GM11168 (cell line): ENCODE measurements around the gene ADGRF5.

Experiments
- in situ Hi-C: fragments of 300-500 bp; cut with MboI; formaldehyde crosslinking; loops from one replicate; pipeline ENCODE4 v1.12.0; 2022; ENCODE audit warnings: low sequenced_read_pairs; ENCODE audit not compliant: unreplicated experiment

ADGRF5 gene

GRCh38 chr6:46921731-46922130 is at the start of gene ADGRF5:
TSS of gene ADGRF5 (minus strand) at chr6:46921938. CDS start at chr6:46906762, 15,176 bp downstream.
- in situ Hi-C loops = no loop called here

GRCh38 chr6:46969206-46969605 is 47.5 kb upstream of the ADGRF5 start:
- in situ Hi-C loops = no loop called here

GRCh38 chr6:46967826-46968349 is 46.1 kb upstream of the ADGRF5 start:
- in situ Hi-C loops = no loop called here

- in situ Hi-C loops = no loop called here
These were observed 43.2 kb upstream of the ADGRF5 start for GRCh38 chr6:46964716-46965519.

- in situ Hi-C loops = no loop called here
These were observed 41.9 kb upstream of the ADGRF5 start for GRCh38 chr6:46963626-46964025.

- in situ Hi-C loops = no loop called here
These were observed 41.3 kb upstream of the ADGRF5 start for GRCh38 chr6:46963039-46963438.

GRCh38 chr6:46961711-46962110 is 40.0 kb upstream of the ADGRF5 start:
- in situ Hi-C loops = no loop called here

- in situ Hi-C loops = no loop called here
These were observed 39.5 kb upstream of the ADGRF5 start for GRCh38 chr6:46961232-46961631.

GRCh38 chr6:46959419-46959818 is 37.7 kb upstream of the ADGRF5 start:
- in situ Hi-C loops = no loop called here

GRCh38 chr6:46956409-46956808 is 34.7 kb upstream of the ADGRF5 start:
- in situ Hi-C loops = no loop called here

- in situ Hi-C loops = no loop called here
These were observed 33.2 kb upstream of the ADGRF5 start for GRCh38 chr6:46954837-46955451.

- in situ Hi-C loops = no loop called here
These were observed 32.2 kb upstream of the ADGRF5 start for GRCh38 chr6:46953921-46954320.

GRCh38 chr6:46949632-46950280 is 28.0 kb upstream of the ADGRF5 start:
- in situ Hi-C loops = no loop called here

GRCh38 chr6:46948699-46949098 is 27.0 kb upstream of the ADGRF5 start:
- in situ Hi-C loops = no loop called here

- in situ Hi-C loops = no loop called here
These were observed 25.8 kb upstream of the ADGRF5 start for GRCh38 chr6:46947497-46947896.

GRCh38 chr6:46940433-46941226 is 18.9 kb upstream of the ADGRF5 start:
- in situ Hi-C loops = no loop called here

GRCh38 chr6:46937642-46938041 is 15.9 kb upstream of the ADGRF5 start:
- in situ Hi-C loops = no loop called here

- in situ Hi-C loops = no loop called here
These were observed 13.9 kb upstream of the ADGRF5 start for GRCh38 chr6:46935687-46936086.

GRCh38 chr6:46933751-46934150 is 12.0 kb upstream of the ADGRF5 start:
- in situ Hi-C loops = no loop called here
